GM18519 (cell line): ENCODE data around the gene RBP2.

Experiments
- ATAC-seq: cut with Tn5 transposase; IDR thresholded peaks from one replicate; pipeline ENCODE4 v1.9.1; 2021; ENCODE audit warnings: mild to moderate bottlenecking, moderate library complexity; ENCODE audit not compliant: unreplicated experiment, low FRiP score

Gene RBP2

DNA sequence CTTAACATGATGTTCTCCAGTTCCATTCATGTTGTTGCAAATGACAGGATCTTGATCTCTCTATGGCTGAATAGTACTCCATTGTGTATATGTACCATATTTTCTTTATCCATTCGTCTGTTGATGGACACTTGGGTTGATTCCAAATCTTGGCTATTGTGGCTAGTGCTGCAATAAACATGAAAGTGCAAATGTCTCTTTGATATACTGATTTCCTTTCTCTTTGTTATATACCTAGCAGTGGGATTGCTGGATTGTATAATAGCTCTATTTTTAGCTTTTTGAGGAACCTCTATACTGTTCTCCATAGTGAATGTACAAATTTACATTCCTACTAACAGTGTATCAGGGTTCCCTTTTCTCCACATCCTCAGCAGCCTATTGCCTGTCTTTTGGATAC is 5.9 kb upstream of the RBP2 start:
- no peak for ATAC-seq

DNA sequence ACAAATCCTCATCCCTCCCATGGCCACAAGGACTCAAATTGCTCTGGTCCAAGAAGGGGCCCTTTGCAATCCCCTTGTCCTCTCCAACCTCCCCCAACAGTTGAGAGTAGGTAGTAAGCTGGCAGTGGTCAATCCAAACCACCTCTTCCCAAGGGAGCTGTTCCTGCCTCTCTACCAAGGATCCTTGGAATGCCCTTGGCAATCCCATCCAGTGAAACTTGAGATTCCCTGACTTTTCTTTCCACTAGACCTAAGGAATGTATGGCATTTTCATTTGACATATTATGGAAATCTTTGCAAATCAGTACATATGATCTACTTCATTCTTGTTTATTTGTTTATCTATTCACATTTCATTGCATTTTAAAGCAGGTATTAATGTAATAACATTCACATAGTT is 4.8 kb upstream of the RBP2 start:
- no peak for ATAC-seq

- ATAC-seq = no peak
These were observed 4.3 kb upstream of the RBP2 start for GRCh38 chr3:139480585-139480984.

DNA sequence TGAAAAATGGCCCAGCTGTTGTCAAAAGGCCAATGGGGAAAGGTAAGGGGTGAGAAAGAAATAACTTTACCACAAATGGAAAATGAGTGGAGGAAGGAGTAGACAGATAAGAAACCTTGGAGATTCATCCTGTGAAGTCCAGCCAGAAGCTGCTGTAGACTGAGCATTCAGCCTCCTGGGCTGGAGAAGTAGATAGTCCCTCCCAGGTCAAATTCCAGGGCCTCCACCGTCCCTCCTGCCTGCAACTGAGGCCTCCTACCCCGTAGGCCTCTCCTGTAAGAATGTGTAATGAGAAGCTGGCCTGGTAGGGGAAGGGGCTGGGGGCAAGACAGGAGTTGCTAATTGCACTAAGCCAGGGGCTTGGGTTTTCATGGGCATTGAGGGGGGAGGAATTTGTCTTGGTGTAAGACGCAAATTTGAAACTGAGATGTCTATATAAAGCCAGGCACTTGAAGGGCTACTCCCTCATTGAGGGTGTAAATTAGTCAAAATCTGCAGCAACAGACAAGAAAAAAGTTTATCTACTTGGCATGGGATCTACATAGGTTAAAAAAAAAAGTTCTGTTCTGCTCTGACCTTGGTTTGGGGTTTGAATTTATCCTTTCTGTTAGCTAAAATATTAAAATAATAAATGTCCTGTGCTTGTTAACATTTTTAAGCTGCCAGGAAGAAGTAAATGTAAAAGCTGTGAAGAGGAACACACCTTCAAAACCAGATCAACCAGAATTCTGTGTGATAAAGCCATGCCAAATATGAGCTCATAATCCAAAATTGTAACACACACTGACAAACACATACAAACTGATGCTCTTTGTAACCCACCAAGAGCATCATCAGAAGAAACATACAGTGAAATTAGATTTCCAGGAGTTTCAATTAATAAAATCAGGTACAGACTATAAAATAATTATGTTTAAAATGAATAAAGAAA is 1.7 kb upstream of the RBP2 start:
- ATAC-seq = no peak

DNA sequence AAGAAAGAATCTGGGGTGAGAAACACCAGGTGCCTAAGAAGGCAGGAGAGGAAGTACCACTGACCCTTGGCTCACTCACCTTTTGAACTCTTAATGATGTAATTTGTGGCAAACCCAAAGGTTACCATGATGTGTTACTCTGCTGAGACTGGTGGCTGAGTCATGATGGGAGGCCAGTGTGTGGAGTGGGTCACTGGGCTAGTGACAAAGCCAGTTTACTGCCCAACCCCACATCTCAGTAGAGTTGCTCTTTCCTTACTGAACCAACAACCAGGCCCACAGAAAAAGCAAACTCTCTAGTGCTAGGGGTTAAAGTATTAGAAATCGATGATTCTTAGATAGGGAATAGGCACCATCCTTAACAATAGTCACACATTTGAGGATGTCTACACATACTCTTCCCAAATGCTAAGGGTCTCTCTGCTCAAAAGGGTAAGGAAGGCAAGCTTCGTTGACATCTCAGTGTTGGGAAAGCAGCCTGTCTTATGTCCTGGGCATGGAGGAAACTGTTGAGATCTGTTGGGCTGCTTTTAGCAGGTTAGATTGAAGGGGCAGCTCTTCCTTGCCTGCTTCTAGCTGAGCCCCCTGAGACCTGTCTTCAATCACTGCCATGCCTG is 3.1 kb downstream of the RBP2 start:
- ATAC-seq = no peak

DNA sequence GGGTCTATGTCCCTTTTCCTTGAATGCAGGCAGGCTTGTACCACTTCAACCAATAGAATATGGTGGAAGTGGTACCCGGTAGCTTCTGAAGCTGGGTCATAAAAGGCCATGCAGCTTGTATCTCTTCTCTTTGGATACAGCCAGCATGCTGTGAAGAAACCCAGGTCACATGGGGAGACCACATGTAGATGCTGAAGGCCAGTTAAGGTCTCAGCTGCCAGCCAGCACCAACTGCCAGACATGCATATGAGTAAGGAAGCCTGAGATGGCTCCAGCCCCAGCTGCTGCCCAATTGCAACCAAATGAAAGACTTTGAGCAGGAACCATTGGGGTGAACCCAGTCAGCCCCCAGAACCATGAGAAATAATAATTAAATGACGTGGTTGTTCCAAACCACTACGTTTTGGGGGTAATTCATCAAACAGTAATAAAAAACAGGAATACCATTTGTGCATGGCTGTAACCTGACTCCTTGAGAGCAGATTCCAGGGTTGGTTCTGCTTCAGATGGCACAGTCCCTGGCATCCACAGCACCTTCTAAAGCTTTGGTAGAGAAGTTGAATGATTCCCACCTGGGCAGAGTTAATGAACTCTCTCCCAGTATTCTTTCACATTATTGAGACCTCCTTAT is 3.8 kb downstream of the RBP2 start:
- ATAC-seq = no peak

DNA sequence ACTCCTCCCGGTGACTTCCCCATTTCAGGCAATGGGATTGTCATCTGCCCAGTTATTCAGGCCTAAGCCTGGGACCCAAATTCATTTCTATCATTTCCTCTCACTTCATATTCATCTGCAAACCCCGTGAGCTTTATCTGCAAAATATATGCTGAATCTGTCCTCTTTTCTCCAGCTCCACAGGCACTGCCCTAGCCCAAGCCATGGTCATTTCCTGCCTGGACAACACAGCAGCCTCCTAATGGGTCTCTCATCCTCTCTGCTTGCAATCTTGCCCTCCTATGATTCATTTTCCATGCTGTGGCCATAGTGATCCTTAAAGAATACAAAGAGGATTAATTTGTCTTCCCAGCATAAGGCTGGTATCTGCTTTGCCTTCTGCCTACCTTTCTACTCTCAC is 6.1 kb downstream of the RBP2 start:
- ATAC-seq = no peak

DNA sequence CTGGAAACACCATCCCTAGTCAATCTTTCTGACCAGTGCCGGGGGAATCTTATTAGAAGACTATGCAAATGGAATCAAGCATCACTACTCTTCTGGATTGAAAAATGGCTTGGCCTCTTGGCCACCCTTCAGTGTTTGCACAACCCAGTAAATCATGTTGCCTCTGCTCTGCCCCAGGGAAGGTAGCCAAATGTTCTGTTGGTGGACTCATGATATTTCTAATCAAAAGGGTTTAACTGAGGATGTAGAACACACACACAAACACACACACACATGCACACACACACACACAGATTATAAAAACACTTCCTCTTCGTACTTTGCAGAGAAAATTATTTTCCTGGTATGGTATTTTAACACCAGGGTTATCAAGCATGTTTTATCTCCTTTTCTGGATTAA is 7.9 kb downstream of the RBP2 start:
- ATAC-seq = no peak

GRCh38 chr3:139466360-139466759 is 10.0 kb downstream of the RBP2 start:
- no peak for ATAC-seq

- no peak for ATAC-seq
These were observed 10.7 kb downstream of the RBP2 start for GRCh38 chr3:139465636-139466035.

DNA sequence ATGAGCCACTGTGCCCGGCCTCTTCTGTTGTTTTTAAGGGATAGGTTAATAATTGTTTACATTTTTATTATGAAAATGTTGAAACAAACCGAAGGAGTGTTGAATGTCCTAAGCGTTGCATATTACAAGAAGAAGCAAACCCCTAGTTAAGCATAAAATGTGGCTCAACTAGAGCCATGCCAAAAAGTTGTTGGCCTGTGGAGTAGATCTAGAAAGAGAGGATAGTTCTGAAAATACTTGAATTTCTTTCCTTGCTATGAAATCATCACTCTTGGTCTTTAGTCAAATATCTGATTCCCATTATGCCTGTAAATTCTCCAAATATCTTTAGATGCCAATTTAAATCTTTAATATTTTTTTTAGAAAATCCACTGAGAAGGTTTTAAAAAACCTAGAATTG is 12.8 kb downstream of the RBP2 start:
- ATAC-seq = no peak

DNA sequence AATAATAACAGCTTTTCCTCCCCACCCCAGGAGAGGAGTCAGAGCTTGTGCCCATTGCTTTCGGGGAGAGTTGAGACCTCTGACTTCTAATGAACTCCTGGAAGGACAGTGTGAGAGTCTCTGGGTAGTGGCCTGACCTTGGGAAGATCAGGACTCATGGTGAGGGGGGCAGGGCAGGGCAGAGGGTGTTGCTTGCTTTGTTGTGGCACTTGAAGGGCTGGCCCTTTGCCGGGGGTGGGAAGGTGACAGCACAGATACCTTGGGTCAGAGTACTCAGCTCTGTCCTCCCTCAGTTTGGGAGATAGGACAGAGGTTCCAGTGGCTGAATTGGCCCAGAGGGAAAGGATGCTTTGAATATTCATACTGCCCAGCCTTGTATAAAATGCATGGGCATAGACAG is 15.8 kb downstream of the RBP2 start:
- ATAC-seq = no peak

DNA sequence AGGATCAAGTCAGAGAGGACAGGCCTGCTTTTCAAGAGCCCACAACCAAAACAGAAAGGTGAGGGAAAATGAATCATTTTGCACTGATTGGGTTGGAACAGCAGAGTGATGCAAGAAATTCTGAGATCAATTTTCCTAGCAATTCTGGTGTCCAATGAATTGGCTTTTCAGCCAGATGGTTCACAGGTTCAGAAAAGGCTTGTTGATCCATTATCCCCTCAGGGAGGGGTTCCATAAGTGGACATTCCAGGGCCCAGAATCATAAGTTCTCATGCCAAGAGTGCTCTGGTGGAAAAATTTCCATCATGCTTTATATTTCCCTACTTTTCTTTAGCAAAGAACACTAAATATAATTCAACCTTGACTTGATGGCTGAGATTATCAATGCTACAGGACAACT is 16.2 kb downstream of the RBP2 start:
- ATAC-seq = no peak

DNA sequence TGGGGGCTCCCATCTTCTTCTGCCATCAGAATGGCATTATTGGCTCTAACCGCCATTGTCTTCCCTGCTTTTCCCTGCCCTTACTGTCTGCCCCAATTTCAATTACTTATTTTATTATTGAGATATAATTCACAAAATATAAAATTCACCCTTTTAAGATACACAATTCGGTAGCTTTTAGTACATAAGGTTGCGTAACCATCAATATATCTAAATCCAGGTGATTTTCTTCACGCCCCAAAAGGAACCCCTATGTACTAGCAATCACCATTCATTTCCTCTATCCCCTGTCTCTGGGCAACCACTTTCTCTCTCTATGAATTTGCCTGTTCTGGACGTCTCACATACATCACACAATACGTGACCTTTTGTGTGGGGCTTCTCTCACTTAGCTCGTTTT is 18.0 kb downstream of the RBP2 start:
- no peak for ATAC-seq

DNA sequence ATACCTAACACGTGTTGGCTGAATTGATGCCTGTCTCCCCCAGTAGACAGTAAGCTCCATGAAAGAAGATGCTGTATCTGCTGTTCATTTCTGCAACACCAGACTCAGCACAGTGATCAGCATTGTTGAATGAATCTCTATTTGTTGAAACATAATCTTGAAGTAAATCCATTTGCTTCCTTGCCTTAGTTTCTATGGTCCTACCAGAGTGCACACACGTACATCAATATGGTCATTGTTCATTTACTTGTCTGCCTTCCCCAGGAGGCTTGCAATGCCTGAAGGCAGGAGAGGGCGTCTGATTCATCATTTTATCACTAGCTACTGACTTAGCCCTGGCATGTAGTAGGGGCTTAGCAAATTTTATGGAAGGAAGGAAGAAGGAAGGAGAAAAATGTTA is 19.2 kb downstream of the RBP2 start:
- ATAC-seq = no peak

DNA sequence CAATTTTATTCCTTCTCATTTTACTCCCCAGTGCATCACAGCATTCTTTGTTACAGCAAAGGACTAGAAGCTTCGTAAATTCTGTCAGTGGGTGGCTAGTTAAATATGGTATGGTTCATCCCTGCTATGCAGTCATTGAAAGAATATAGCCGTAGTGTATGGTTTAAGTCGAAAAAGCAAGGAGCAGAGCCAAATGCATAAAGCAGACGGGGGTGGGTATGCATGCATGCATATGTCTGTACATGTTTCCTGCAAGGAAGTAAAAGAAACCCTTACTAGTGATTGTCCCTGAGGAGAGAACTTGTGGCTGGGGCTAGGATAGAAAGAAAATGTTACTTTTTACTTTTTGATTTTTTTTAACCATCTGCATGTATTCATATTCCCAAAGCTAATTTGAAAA is 19.9 kb downstream of the RBP2 start:
- ATAC-seq = no peak

- no peak for ATAC-seq
These were observed 20.5 kb downstream of the RBP2 start for GRCh38 chr3:139455855-139456254.

- ATAC-seq = no peak
These were observed 21.1 kb downstream of the RBP2 start for GRCh38 chr3:139455206-139455605.

- no peak for ATAC-seq
These were observed 22.0 kb downstream of the RBP2 start for GRCh38 chr3:139454346-139454745.

DNA sequence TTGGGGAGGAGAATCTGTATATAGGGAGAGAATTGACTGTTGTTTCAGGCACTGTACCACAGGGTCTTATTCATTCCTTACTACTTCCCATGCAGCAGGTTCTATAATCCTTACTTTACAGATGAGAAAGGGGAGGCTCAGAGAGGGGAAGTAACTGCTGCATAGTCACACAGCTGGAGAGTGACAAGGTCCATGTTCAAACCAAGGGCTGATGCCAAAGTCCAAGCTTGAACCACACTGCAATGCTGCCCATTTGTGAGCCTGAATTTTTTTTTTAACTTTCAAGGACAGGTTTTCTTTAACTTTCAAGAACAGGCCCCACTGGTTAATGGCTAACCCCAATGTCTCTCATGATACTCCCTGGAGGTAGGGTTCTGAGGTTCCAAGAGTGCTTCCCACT is 26.2 kb downstream of the RBP2 start:
- no peak for ATAC-seq

DNA sequence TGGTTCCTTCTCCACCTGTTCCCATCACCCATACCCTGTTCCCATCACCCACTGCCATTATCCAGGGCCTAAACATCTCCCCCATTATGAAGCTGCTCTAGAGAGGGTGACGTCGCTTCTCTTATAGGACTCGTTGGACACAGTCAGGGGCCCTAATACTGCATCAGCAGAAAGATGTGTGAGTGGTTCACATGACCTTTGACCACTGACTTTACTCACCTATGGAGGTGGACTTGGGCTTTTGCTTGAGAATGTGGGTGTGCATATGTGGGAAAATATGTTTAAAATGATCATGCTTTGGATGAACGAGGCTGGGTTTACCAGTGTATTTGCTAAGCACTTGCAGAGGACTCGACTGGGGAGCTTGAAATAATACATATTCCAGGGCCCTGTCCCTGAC is 26.8 kb downstream of the RBP2 start:
- no peak for ATAC-seq

GRCh38 chr3:139448104-139448503 is 28.2 kb downstream of the RBP2 start:
- no peak for ATAC-seq
